ENCODE data around the gene KLK11.

DNA sequence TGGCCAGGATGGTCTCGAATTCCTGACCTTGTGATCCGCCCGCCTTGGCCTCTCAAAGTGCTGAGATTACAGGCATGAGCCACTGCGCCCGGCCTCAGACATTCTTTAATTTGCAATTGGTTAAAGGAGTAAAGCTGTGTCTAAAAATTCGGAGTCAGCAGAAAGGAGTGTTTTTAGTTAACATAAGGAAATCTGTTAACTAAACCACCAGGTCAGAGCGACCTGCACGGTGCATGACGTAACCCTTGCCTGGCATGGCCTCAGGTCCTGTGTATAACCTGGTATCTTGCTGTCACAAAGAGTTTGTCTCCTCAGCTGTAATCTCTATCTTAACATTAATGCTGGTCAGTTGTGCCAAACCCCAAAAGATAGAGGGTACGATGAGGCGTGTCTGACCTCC, 17.9 kb upstream of the KLK11 start:
- TF ChIP-seq, protein P1, sequence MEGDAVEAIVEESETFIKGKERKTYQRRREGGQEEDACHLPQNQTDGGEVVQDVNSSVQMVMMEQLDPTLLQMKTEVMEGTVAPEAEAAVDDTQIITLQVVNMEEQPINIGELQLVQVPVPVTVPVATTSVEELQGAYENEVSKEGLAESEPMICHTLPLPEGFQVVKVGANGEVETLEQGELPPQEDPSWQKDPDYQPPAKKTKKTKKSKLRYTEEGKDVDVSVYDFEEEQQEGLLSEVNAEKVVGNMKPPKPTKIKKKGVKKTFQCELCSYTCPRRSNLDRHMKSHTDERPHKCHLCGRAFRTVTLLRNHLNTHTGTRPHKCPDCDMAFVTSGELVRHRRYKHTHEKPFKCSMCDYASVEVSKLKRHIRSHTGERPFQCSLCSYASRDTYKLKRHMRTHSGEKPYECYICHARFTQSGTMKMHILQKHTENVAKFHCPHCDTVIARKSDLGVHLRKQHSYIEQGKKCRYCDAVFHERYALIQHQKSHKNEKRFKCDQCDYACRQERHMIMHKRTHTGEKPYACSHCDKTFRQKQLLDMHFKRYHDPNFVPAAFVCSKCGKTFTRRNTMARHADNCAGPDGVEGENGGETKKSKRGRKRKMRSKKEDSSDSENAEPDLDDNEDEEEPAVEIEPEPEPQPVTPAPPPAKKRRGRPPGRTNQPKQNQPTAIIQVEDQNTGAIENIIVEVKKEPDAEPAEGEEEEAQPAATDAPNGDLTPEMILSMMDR (IDR thresholded peaks at IDR 0.05): no peak
- TF ChIP-seq POLR2AphosphoS5 (IDR thresholded peaks at IDR 0.05): no peak
